Measurements from ENCODE around the gene GPC6. TPM values are rescaled to one million over a fixed set of nuclear protein-coding genes. Genes with fewer than 3 reads are reported as not detected.

GPC6 gene
- total RNA-seq, 2 experiments from 2014 or later: not detected

DNA sequence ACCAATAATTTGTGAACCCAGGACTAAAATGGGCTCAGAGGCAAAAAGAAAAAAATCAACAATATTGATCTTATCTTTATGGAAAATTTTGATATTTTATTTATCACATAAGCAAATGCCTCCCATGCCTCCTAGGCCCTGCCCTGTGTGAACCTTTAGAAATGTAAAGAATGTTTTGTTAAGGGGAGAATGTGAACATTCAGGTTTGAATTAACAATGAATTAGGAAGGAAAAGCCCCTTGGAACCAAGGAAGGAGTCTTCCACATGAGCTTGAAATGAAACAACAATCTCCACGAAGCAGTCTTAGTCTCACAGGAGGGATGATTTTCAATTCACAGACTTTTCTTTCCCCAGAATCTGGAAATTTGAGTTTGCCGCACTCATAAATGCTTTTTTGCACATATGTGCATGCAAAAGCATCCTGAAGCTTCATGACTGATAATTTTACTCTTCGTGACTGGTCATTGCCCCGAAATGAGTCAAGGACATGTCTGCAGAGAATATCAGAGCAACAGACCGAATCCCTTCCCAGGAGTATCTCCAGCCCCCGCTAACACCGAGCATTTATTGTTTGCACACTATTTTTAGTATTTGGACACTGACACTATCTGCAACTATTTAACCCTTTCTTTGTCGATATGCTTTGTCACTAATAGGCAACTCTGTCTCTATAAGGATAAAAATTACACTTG lies 1117.7 kb downstream of the GPC6 start:
- no peak for TF ChIP-seq EZH2phosphoT487 (IDR thresholded peaks at IDR 0.05; ENCODE audit: borderline replicate concordance, low read depth, low read length)
- Histone ChIP-seq H3K36me3 (ENCODE audit: insufficient read depth, low read length) (no peaks in the 10 kb centered on the region), H3K79me2 (ENCODE audit: insufficient read depth, low read depth, low read length) (no peaks in the 10 kb centered on the region), H3K4me3 (ENCODE audit: low read depth, low read length, poor library complexity, severe bottlenecking) (no peak overlapping the region), H3K9me3 (ENCODE audit: low read length) (no peaks in the 10 kb centered on the region), H3K27ac (ENCODE audit: low read depth, low read length, poor library complexity, severe bottlenecking) (no peak overlapping the region), H2AFZ (ENCODE audit: low read length) (no peak overlapping the region), H3K4me1 (ENCODE audit: insufficient read depth, low read length, poor library complexity, severe bottlenecking) (no peaks in the 10 kb centered on the region), H3K4me2 (ENCODE audit: low read length) (no peak overlapping the region), H3K9me2 (ENCODE audit: insufficient read depth, low read length) (no peaks in the 10 kb centered on the region), H4K20me1 (ENCODE audit: insufficient read depth, low read length) (no peaks in the 10 kb centered on the region)
- intact Hi-C loops (cut with micrococcal nuclease; ENCODE audit: unreplicated experiment): no loop called here
- ChIA-PET CTCF (ENCODE audit: unreplicated experiment) (no interaction called here), POLR2A (no interaction called here)
- DNase-seq (ENCODE audit: low spot score): no peak
- no TSS peak for BruUV-seq (replicated peaks)

DNA sequence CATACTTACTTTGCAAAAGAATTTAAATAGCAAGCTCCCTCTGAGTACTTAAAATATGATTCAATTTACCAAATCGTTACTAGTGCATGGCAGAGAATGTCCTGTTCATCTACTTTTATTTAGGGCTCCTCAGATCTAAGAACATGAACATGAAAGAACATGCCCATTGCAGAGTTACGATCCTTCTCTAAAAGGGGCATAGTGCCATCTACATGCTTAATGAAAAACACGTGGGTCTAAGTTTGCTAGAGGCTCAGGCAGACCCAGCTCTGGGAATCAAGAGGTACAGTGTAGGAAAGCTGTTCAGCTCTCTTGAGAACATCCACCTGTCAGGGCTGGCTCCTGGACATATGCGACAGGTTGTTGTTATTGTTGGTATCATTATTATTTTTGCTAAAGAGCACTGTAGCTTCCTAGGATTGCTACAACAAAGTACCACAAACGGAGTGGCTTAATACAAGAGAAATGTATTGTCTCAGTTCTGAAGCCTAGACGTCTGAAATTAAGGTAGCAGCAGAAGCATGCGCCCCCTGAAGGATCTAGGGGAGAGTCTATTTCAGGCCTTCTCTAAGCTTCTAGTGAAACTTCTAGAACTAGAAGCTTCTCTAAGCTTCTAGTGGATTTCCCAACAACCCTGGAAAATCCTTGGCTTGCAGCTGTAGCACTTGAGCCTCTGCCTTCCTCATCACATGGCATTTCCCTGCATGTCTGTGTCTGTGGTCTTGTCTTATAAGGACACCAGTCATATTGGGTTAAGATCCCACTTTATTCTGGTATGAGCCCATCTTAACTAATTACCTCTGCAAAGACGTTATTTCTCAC lies 1119.0 kb downstream of the GPC6 start:
- no peak overlapping the region for H3K27ac ChIP-seq (ENCODE audit: low read depth, low read length, poor library complexity, severe bottlenecking)
- no peaks in the 10 kb centered on the region for H3K4me1 ChIP-seq (ENCODE audit: insufficient read depth, low read length, poor library complexity, severe bottlenecking)
- ChIA-PET POLR2A (interaction anchor here (2.1 kb wide), 1 partner anchor 22 kb away, joined by 4 read pairs; no protein-coding TSS in a partner anchor), CTCF (ENCODE audit: unreplicated experiment) (no interaction called here)
- H2AFZ ChIP-seq (ENCODE audit: low read length): no peak overlapping the region
- H3K9me3 ChIP-seq (ENCODE audit: low read length): no peaks in the 10 kb centered on the region
- TF ChIP-seq CTCF (conservative IDR thresholded peaks at IDR 0.05; ENCODE audit: low read length) (no peak), EZH2phosphoT487 (IDR thresholded peaks at IDR 0.05; ENCODE audit: borderline replicate concordance, low read depth, low read length) (no peak)
- H3K4me3 ChIP-seq (ENCODE audit: low read depth, low read length, poor library complexity, severe bottlenecking): no peak overlapping the region
- H3K4me2 ChIP-seq (ENCODE audit: low read length): no peak overlapping the region
- H3K9me2 ChIP-seq (ENCODE audit: insufficient read depth, low read length): no peaks in the 10 kb centered on the region
- intact Hi-C loops (cut with micrococcal nuclease; ENCODE audit: unreplicated experiment): no loop called here
- no peaks in the 10 kb centered on the region for H3K79me2 ChIP-seq (ENCODE audit: insufficient read depth, low read depth, low read length)
- H4K20me1 ChIP-seq (ENCODE audit: insufficient read depth, low read length): no peaks in the 10 kb centered on the region
- H3K36me3 ChIP-seq (ENCODE audit: insufficient read depth, low read length): no peaks in the 10 kb centered on the region
- BruUV-seq (replicated peaks): no TSS peak
- DNase-seq (ENCODE audit: low spot score): peak; percentile 1

- no peak for DNase-seq (ENCODE audit: low spot score)
- Histone ChIP-seq H4K20me1 (ENCODE audit: insufficient read depth, low read length) (no peaks in the 10 kb centered on the region), H3K4me2 (ENCODE audit: low read length) (no peak overlapping the region), H3K9me3 (ENCODE audit: low read length) (no peaks in the 10 kb centered on the region), H3K9me2 (ENCODE audit: insufficient read depth, low read length) (no peaks in the 10 kb centered on the region), H3K79me2 (ENCODE audit: insufficient read depth, low read depth, low read length) (no peaks in the 10 kb centered on the region), H3K27ac (ENCODE audit: low read depth, low read length, poor library complexity, severe bottlenecking) (no peak overlapping the region), H3K36me3 (ENCODE audit: insufficient read depth, low read length) (no peaks in the 10 kb centered on the region), H2AFZ (ENCODE audit: low read length) (no peak overlapping the region), H3K4me3 (ENCODE audit: low read depth, low read length, poor library complexity, severe bottlenecking) (no peak overlapping the region), H3K4me1 (ENCODE audit: insufficient read depth, low read length, poor library complexity, severe bottlenecking) (no peaks in the 10 kb centered on the region)
- intact Hi-C loops (cut with micrococcal nuclease; ENCODE audit: unreplicated experiment): no loop called here
- no TSS peak for BruUV-seq (replicated peaks)
- POLR2A ChIA-PET: interaction anchor here (2.1 kb wide), 1 partner anchor 23 kb away, joined by 4 read pairs; no protein-coding TSS in a partner anchor
- TF ChIP-seq CTCF (conservative IDR thresholded peaks at IDR 0.05; ENCODE audit: low read length) (no peak), EZH2phosphoT487 (IDR thresholded peaks at IDR 0.05; ENCODE audit: borderline replicate concordance, low read depth, low read length) (no peak)
- CTCF ChIA-PET (ENCODE audit: unreplicated experiment): no interaction called here
Measured at GRCh38 chr13:94346261-94347019, 1119.8 kb downstream of the GPC6 start.

Measured in OCI-LY7 (cell line).